ENCODE data around the gene STAMBPL1.

The STAMBPL1 gene

DNA sequence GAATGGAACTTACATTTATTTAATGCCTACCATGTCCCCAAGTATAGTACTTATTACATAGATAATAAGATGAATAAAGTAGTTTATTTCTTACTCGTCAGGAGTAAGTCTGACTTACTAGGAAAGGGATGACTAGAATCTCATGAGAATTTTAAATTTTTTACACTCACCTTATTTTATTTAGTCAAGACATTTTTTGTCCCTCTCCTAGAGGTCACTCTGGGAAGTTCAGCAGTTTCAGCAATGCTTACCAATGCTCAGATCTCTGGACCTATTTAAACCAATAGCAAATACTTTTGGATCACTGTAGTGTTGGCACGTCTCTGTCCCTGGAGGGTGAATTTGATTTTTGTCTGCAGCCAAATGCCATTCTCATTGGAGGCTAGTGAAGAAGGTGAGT, 83.3 kb downstream of the STAMBPL1 start:
- no peak overlapping the region for H3K4me3 ChIP-seq (ENCODE audit: low read length)
- TF ChIP-seq, protein P1, sequence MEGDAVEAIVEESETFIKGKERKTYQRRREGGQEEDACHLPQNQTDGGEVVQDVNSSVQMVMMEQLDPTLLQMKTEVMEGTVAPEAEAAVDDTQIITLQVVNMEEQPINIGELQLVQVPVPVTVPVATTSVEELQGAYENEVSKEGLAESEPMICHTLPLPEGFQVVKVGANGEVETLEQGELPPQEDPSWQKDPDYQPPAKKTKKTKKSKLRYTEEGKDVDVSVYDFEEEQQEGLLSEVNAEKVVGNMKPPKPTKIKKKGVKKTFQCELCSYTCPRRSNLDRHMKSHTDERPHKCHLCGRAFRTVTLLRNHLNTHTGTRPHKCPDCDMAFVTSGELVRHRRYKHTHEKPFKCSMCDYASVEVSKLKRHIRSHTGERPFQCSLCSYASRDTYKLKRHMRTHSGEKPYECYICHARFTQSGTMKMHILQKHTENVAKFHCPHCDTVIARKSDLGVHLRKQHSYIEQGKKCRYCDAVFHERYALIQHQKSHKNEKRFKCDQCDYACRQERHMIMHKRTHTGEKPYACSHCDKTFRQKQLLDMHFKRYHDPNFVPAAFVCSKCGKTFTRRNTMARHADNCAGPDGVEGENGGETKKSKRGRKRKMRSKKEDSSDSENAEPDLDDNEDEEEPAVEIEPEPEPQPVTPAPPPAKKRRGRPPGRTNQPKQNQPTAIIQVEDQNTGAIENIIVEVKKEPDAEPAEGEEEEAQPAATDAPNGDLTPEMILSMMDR (IDR thresholded peaks at IDR 0.05; ENCODE audit: insufficient read depth, low read depth, low read length, missing control alignments): no peak
- no peak for DNase-seq (ENCODE audit: low read depth)

DNA sequence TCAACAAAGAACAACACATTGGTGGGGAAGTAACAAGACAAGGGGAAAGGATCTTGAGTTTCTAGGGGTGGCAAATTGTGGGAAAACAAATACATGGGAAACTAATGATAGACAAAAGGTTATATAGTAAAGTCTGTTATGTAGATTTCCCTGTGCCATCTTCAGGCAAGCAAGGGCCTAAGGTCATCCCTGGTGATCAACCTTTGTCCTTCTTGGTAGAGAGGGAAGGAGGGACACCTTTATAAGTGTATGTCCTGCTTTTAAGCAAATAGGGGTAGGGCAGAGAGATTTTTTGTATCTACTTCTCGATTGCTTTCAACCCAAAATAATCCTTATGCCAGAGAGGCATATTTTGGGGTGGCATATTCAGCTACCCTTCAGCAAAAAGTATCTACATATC, 84.3 kb downstream of the STAMBPL1 start:
- TF ChIP-seq, protein P1 (IDR thresholded peaks at IDR 0.05; ENCODE audit: insufficient read depth, low read depth, low read length, missing control alignments): no peak
- DNase-seq (ENCODE audit: low read depth): no peak
- no peak overlapping the region for H3K4me3 ChIP-seq (ENCODE audit: low read length)

DNA sequence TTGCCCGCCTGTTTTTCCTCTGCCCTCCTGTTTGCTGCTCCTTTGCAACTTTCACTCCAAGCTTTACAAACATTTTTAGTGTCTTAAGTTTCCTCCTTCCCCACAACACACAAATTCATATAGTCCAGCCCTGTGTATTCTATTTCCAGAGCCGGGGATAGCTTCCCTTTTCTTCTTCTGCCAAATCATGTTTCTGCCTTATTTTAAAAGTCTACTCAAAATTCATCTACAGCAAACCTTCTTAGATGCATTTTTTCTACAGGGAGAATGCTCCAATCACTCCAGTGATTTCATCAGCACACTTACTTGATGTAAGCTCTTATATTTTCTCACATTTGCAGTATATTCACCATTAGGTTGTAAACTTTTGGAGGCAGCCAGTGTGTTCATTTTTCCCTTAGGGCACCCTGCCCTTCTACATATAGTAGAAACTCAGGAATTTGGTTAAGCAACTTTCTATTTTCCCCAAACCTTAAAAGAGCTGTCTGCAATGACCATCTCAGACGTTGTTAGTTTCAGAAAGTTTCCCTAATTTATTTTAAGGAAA, 84.9 kb downstream of the STAMBPL1 start:
- no peak for DNase-seq (ENCODE audit: low read depth)
- TF ChIP-seq, protein P1 (IDR thresholded peaks at IDR 0.05; ENCODE audit: insufficient read depth, low read depth, low read length, missing control alignments): no peak
- no peak overlapping the region for H3K4me3 ChIP-seq (ENCODE audit: low read length)

DNA sequence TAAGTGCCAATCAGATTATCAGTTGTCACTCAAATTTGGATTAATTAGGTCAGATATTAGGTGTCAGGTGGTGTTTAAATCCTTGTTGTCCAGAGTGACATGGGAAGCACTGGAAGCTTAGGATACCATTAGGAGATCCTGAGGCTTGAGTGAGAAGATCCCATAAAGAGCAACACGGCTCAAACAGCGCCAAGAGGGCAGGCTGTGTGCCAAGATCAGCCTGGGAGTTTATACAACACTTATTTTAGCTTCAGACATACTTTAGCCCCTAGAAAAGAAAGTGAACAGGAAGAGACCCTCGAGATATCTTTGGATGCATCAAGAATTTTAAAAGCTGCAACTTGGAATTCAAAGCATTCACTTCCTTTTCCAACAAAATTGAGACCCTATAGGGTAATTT, 86.8 kb downstream of the STAMBPL1 start:
- H3K4me3 ChIP-seq (ENCODE audit: low read length): no peak overlapping the region
- TF ChIP-seq, protein P1 (IDR thresholded peaks at IDR 0.05; ENCODE audit: insufficient read depth, low read depth, low read length, missing control alignments): no peak
- DNase-seq (ENCODE audit: low read depth): no peak

DNA sequence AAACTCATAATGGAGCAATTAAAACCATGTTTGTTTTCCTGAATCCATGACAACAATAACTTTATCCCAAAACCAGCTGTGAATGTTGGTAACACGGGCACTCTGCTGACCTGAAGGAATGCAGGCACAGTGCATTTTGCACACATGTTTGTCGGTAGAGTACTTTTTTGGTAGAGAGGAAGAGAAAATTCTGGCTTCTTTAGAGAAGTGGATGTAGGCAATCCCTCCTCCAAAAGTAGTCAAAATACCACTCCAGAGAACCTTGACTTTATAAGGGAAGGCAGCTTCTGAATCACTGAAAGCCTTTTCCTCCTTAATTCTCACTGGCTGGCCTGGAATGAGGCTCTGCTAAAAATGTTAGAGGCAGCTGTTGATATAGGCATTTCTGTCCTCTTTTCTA, 88.3 kb downstream of the STAMBPL1 start:
- DNase-seq (ENCODE audit: low read depth): no peak
- no peak overlapping the region for H3K4me3 ChIP-seq (ENCODE audit: low read length)
- TF ChIP-seq, protein P1 (IDR thresholded peaks at IDR 0.05; ENCODE audit: insufficient read depth, low read depth, low read length, missing control alignments): no peak

DNA sequence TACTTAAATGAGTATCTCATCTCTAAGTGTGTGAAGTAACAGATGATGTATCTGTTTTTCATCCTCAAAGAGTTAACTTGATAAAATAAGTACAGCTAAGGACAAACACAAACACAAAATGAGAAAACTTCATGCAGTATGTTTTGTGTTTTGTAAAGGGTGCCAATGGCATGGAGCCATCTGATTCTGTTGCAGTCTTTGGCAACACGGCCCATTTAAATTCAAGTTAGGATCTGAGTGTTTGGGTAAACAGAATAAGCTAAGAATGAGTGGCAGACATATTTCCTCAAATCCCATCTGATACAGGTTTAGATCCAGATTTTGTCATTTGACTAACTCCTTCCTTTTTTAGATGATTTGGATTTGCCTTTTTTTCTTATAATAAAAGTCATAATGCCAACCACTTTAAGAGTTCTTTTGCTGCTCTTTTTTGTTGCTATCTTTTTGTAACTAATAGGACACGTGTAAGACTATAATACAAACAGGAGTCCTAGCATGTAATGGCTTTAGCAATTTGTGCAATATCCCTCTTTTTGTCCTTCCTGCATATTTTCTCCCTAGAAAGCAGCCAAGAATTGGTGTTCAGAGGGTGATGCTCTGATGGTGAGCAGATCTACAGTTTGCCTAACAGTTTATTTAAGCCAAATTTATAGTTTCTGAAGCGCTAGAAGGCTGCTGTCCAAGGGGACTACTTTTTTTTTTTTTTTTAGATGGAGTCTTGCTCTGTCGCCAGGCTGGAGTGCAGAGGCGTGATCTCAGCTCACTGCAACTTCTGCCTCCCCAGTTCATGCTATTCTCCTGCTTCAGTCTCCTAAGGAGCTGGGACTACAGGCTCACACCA, 91.4 kb downstream of the STAMBPL1 start:
- DNase-seq (ENCODE audit: low read depth): no peak
- H3K4me3 ChIP-seq (ENCODE audit: low read length): no peak overlapping the region
- TF ChIP-seq, protein P1 (IDR thresholded peaks at IDR 0.05; ENCODE audit: insufficient read depth, low read depth, low read length, missing control alignments): no peak

Data from epithelial cell of esophagus (primary cell).